ENCODE results near the gene CHST10. TPM values are rescaled to one million over a fixed set of nuclear protein-coding genes. Genes with fewer than 3 reads are reported as not detected.

Gene CHST10
- total RNA-seq, 1 donor: 7.2 TPM

GRCh38 chr2:100451734-100452133, 34.3 kb upstream of the CHST10 start:
- TF ChIP-seq, protein P1, sequence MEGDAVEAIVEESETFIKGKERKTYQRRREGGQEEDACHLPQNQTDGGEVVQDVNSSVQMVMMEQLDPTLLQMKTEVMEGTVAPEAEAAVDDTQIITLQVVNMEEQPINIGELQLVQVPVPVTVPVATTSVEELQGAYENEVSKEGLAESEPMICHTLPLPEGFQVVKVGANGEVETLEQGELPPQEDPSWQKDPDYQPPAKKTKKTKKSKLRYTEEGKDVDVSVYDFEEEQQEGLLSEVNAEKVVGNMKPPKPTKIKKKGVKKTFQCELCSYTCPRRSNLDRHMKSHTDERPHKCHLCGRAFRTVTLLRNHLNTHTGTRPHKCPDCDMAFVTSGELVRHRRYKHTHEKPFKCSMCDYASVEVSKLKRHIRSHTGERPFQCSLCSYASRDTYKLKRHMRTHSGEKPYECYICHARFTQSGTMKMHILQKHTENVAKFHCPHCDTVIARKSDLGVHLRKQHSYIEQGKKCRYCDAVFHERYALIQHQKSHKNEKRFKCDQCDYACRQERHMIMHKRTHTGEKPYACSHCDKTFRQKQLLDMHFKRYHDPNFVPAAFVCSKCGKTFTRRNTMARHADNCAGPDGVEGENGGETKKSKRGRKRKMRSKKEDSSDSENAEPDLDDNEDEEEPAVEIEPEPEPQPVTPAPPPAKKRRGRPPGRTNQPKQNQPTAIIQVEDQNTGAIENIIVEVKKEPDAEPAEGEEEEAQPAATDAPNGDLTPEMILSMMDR (IDR thresholded peaks at IDR 0.05; ENCODE audit: extremely low read depth, low read depth, low read length): no peak
- H3K4me3 ChIP-seq (ENCODE audit: insufficient read depth, low read length): no peak overlapping the region
- no peak overlapping the region for H2AFZ ChIP-seq (ENCODE audit: low read length)
- H3K27ac ChIP-seq (ENCODE audit: low read depth, low read length): no peak overlapping the region
- H3K79me2 ChIP-seq (ENCODE audit: insufficient read depth, low read length): no peaks in the 10 kb centered on the region
- DNase-seq (ENCODE audit: insufficient read length, low spot score, missing footprints): no peak
- no peaks in the 10 kb centered on the region for H3K36me3 ChIP-seq (ENCODE audit: insufficient read depth, low read length)
- H3K4me1 ChIP-seq (ENCODE audit: insufficient read depth, low read length): no peaks in the 10 kb centered on the region
- H4K20me1 ChIP-seq (ENCODE audit: insufficient read depth, low read length): no peaks in the 10 kb centered on the region
- no peak overlapping the region for H3K4me2 ChIP-seq (ENCODE audit: insufficient read depth, low read length)
- H3K27me3 ChIP-seq (ENCODE audit: insufficient read depth, low read length): no peaks in the 10 kb centered on the region
- no peaks in the 10 kb centered on the region for H3K9me3 ChIP-seq (ENCODE audit: low read depth, low read length)

GRCh38 chr2:100451092-100451491, 33.6 kb upstream of the CHST10 start:
- no peaks in the 10 kb centered on the region for H3K4me1 ChIP-seq (ENCODE audit: insufficient read depth, low read length)

DNA sequence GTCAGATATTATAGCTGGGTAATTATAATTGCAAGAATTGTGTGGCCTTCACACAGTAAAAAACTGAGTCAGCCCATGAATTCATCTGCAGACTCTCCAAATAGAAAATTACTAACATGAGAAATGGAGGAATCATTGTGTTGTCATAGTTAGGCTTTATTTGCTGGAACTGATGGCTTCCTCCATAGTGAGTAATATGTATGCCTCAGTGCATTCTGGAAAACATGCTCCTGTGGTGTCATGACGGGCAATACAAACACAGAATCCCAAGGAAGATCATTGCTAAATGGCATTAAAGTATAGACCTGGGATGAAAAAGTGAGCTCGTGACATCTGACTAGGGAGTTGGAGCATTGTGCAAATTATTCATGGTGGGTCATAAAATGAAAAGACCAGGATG, 29.2 kb upstream of the CHST10 start:
- TF ChIP-seq, protein P1 (IDR thresholded peaks at IDR 0.05; ENCODE audit: extremely low read depth, low read depth, low read length): no peak
- no peaks in the 10 kb centered on the region for H3K36me3 ChIP-seq (ENCODE audit: insufficient read depth, low read length)
- H3K27me3 ChIP-seq (ENCODE audit: insufficient read depth, low read length): no peaks in the 10 kb centered on the region
- no peak overlapping the region for H2AFZ ChIP-seq (ENCODE audit: low read length)
- no peak for DNase-seq (ENCODE audit: insufficient read length, low spot score, missing footprints)
- H3K4me2 ChIP-seq (ENCODE audit: insufficient read depth, low read length): no peak overlapping the region
- no peaks in the 10 kb centered on the region for H3K9me3 ChIP-seq (ENCODE audit: low read depth, low read length)
- no peaks in the 10 kb centered on the region for H3K79me2 ChIP-seq (ENCODE audit: insufficient read depth, low read length)
- no peaks in the 10 kb centered on the region for H3K4me1 ChIP-seq (ENCODE audit: insufficient read depth, low read length)
- no peak overlapping the region for H3K27ac ChIP-seq (ENCODE audit: low read depth, low read length)
- H3K4me3 ChIP-seq (ENCODE audit: insufficient read depth, low read length): no peak overlapping the region
- H4K20me1 ChIP-seq (ENCODE audit: insufficient read depth, low read length): no peaks in the 10 kb centered on the region

More at GRCh38 chr2:100451092-100451491, 33.6 kb upstream of the CHST10 start:
- H3K9me3 ChIP-seq (ENCODE audit: low read depth, low read length): no peaks in the 10 kb centered on the region
- no peaks in the 10 kb centered on the region for H3K36me3 ChIP-seq (ENCODE audit: insufficient read depth, low read length)
- DNase-seq (ENCODE audit: insufficient read length, low spot score, missing footprints): no peak
- H3K27ac ChIP-seq (ENCODE audit: low read depth, low read length): no peak overlapping the region
- no peaks in the 10 kb centered on the region for H3K79me2 ChIP-seq (ENCODE audit: insufficient read depth, low read length)
- no peak overlapping the region for H3K4me3 ChIP-seq (ENCODE audit: insufficient read depth, low read length)
- no peaks in the 10 kb centered on the region for H3K27me3 ChIP-seq (ENCODE audit: insufficient read depth, low read length)
- H4K20me1 ChIP-seq (ENCODE audit: insufficient read depth, low read length): no peaks in the 10 kb centered on the region
- TF ChIP-seq, protein P1 (IDR thresholded peaks at IDR 0.05; ENCODE audit: extremely low read depth, low read depth, low read length): no peak
- H3K4me2 ChIP-seq (ENCODE audit: insufficient read depth, low read length): no peak overlapping the region
- H2AFZ ChIP-seq (ENCODE audit: low read length): no peak overlapping the region

DNA sequence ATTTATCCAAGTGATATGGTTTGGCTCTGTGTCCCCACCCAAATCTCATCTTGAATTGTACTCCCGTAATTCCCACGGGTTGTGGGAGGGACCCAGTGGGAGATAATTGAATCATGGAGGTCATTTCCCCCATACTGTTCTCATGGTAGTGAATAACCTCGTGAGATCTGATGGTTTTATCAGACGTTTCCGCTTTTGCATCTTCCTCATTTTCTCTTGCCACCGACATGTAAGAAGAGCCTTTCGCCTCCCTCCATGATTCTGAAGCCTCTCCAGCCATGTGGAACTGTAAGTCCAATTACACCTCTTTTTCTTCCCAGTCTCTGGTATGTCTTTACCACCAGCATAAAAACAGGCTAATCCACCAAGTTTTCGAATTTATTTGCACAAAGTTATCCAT, 20.3 kb upstream of the CHST10 start:
- Histone ChIP-seq H3K27ac (ENCODE audit: low read depth, low read length) (no peak overlapping the region), H3K4me3 (ENCODE audit: insufficient read depth, low read length) (no peak overlapping the region), H3K4me1 (ENCODE audit: insufficient read depth, low read length) (no peaks in the 10 kb centered on the region), H3K4me2 (ENCODE audit: insufficient read depth, low read length) (no peak overlapping the region), H3K79me2 (ENCODE audit: insufficient read depth, low read length) (no peaks in the 10 kb centered on the region), H3K27me3 (ENCODE audit: insufficient read depth, low read length) (no peaks in the 10 kb centered on the region), H3K9me3 (ENCODE audit: low read depth, low read length) (no peaks in the 10 kb centered on the region), H3K36me3 (ENCODE audit: insufficient read depth, low read length) (no peaks in the 10 kb centered on the region), H2AFZ (ENCODE audit: low read length) (no peak overlapping the region), H4K20me1 (ENCODE audit: insufficient read depth, low read length) (no peaks in the 10 kb centered on the region)
- TF ChIP-seq, protein P1 (IDR thresholded peaks at IDR 0.05; ENCODE audit: extremely low read depth, low read depth, low read length): no peak
- no peak for DNase-seq (ENCODE audit: insufficient read length, low spot score, missing footprints)
